ENCODE results near the gene CRTC3.

The CRTC3 gene

GRCh38 chr15:90585863-90586262 lies 56.1 kb downstream of the CRTC3 start:
- Histone ChIP-seq H3K4me1 (no peaks in the 10 kb centered on the region), H2AFZ (no peak overlapping the region), H3K9ac (no peak overlapping the region), H3K9me3 (ENCODE audit: control insufficient read depth, low read length) (no peaks in the 10 kb centered on the region), H3K79me2 (peaks cover 7% of the 10 kb centered on the region), H3K36me3 (ENCODE audit: control insufficient read depth, insufficient read depth, low read length) (no peaks in the 10 kb centered on the region), H3K27me3 (ENCODE audit: control insufficient read depth, insufficient read depth, low read length) (no peaks in the 10 kb centered on the region), H3K4me2 (ENCODE audit: low read length) (no peak overlapping the region), H3K4me3 (ENCODE audit: low read depth, low read length) (no peak overlapping the region), H3K27ac (no peak overlapping the region)
- no peak for TF ChIP-seq CTCF (IDR thresholded peaks at IDR 0.05)

GRCh38 chr15:90586948-90587347 lies 57.2 kb downstream of the CRTC3 start:
- H3K4me3 ChIP-seq (ENCODE audit: low read depth, low read length) = no peak overlapping the region
- H3K79me2 ChIP-seq = peaks cover 7% of the 10 kb centered on the region
- H2AFZ ChIP-seq = no peak overlapping the region
- H3K4me1 ChIP-seq = no peaks in the 10 kb centered on the region
- H3K36me3 ChIP-seq (ENCODE audit: control insufficient read depth, insufficient read depth, low read length) = no peaks in the 10 kb centered on the region
- no peak overlapping the region for H3K9ac ChIP-seq
- no peak overlapping the region for H3K4me2 ChIP-seq (ENCODE audit: low read length)
- no peaks in the 10 kb centered on the region for H3K27me3 ChIP-seq (ENCODE audit: control insufficient read depth, insufficient read depth, low read length)
- H3K9me3 ChIP-seq (ENCODE audit: control insufficient read depth, low read length) = no peaks in the 10 kb centered on the region
- TF ChIP-seq CTCF (IDR thresholded peaks at IDR 0.05) = no peak
- no peak overlapping the region for H3K27ac ChIP-seq

GRCh38 chr15:90588427-90588826 lies 58.7 kb downstream of the CRTC3 start:
- Histone ChIP-seq H3K27me3 (ENCODE audit: control insufficient read depth, insufficient read depth, low read length) (no peaks in the 10 kb centered on the region), H3K4me2 (ENCODE audit: low read length) (no peak overlapping the region), H2AFZ (no peak overlapping the region), H3K9me3 (ENCODE audit: control insufficient read depth, low read length) (no peaks in the 10 kb centered on the region), H3K4me3 (ENCODE audit: low read depth, low read length) (no peak overlapping the region), H3K79me2 (peaks cover 7% of the 10 kb centered on the region), H3K36me3 (ENCODE audit: control insufficient read depth, insufficient read depth, low read length) (no peaks in the 10 kb centered on the region), H3K27ac (no peak overlapping the region), H3K4me1 (no peaks in the 10 kb centered on the region), H3K9ac (no peak overlapping the region)
- no peak for TF ChIP-seq CTCF (IDR thresholded peaks at IDR 0.05)

DNA sequence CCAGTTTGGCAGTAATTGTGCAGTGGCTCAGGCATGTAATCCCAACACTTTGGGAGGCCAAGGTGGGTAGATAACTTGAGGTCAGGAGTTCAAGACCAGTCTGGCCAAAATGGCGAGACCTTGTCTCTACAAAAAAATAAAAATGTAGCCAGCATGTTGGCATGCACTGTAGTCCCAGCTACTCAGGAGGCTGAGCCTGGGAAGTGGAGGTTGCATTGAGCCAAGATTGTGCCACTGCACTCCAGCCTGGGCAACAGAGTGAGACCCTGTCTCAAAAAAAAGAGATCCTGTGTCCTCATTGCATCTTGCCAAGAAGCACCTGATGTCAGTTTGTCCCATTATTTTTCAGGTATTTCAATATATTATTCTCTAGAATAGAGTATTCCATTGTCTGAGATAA lies 61.8 kb downstream of the CRTC3 start:
- no peak overlapping the region for H2AFZ ChIP-seq
- no peaks in the 10 kb centered on the region for H3K4me1 ChIP-seq
- H3K36me3 ChIP-seq (ENCODE audit: control insufficient read depth, insufficient read depth, low read length) = no peaks in the 10 kb centered on the region
- H3K27me3 ChIP-seq (ENCODE audit: control insufficient read depth, insufficient read depth, low read length) = no peaks in the 10 kb centered on the region
- TF ChIP-seq CTCF (IDR thresholded peaks at IDR 0.05) = no peak
- no peak overlapping the region for H3K27ac ChIP-seq
- H3K9me3 ChIP-seq (ENCODE audit: control insufficient read depth, low read length) = no peaks in the 10 kb centered on the region
- no peak overlapping the region for H3K4me3 ChIP-seq (ENCODE audit: low read depth, low read length)
- no peak overlapping the region for H3K9ac ChIP-seq
- H3K79me2 ChIP-seq = peaks cover 5% of the 10 kb centered on the region
- H3K4me2 ChIP-seq (ENCODE audit: low read length) = no peak overlapping the region

DNA sequence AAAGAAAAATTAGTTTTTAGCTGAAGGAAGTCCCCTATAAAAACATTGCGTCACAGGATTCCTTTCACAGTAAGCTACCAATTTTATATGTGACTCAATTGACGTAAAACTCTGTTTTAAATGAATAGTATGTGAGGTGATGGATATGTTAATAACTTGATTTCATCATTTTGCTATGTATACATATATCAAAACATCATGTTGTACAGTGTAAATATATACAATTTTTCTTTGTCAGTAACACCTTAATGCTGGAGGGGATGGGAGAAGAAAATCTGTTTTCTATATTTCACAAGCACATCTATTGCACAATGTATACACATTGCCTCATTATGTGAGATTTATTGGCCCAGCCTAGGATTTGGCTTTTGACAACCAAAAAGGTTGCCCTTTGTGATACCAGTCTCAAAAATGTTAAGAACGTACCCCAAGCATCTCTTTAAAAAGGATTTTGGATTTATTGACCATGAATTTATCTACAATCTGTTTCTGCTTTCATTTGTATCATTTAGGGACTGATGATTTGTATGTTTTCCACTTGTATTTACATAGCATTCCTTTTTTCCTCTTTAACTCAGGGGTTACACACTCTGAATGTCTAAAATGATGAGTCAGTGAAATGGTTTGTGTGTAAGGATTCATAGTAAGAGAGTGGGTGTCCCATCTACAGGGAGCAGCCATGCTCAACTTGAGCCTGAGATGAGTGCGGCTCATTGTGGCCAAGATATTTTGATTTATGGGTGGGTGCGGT lies 62.6 kb downstream of the CRTC3 start:
- H3K4me1 ChIP-seq = no peaks in the 10 kb centered on the region
- no peak overlapping the region for H3K9ac ChIP-seq
- no peak overlapping the region for H3K4me2 ChIP-seq (ENCODE audit: low read length)
- H3K79me2 ChIP-seq = peaks cover under 1% of the 10 kb centered on the region
- H3K4me3 ChIP-seq (ENCODE audit: low read depth, low read length) = no peak overlapping the region
- no peak for TF ChIP-seq CTCF (IDR thresholded peaks at IDR 0.05)
- H2AFZ ChIP-seq = no peak overlapping the region
- H3K27me3 ChIP-seq (ENCODE audit: control insufficient read depth, insufficient read depth, low read length) = no peaks in the 10 kb centered on the region
- H3K9me3 ChIP-seq (ENCODE audit: control insufficient read depth, low read length) = no peaks in the 10 kb centered on the region
- no peak overlapping the region for H3K27ac ChIP-seq
- no peaks in the 10 kb centered on the region for H3K36me3 ChIP-seq (ENCODE audit: control insufficient read depth, insufficient read depth, low read length)

Measured in parathyroid adenoma (tissue), 2 donors.